ENCODE measurements around the gene CLDN11.

CLDN11 gene

GRCh38 chr3:170480111-170480510 is 61.4 kb downstream of the CLDN11 start:
- TF ChIP-seq L3MBTL2 (conservative IDR thresholded peaks at IDR 0.05) (no peak), ELF4 (IDR thresholded peaks at IDR 0.05) (no peak), FOXK2 (IDR thresholded peaks at IDR 0.05) (no peak), PKNOX1 (IDR thresholded peaks at IDR 0.05) (no peak), FOXA1 (IDR thresholded peaks at IDR 0.05) (no peak), NFRKB (IDR thresholded peaks at IDR 0.05) (no peak), CTBP1 (IDR thresholded peaks at IDR 0.05; ENCODE audit: borderline replicate concordance) (no peak), SP1 (IDR thresholded peaks at IDR 0.05) (no peak), HDGF (IDR thresholded peaks at IDR 0.05; ENCODE audit: borderline replicate concordance) (no peak), BHLHE40 (IDR thresholded peaks at IDR 0.05; ENCODE audit: borderline replicate concordance) (no peak), TARDBP (IDR thresholded peaks at IDR 0.05) (no peak), LEF1 (IDR thresholded peaks at IDR 0.05; ENCODE audit: borderline replicate concordance) (no peak), ZNF384 (IDR thresholded peaks at IDR 0.05) (no peak), ARNT (IDR thresholded peaks at IDR 0.05) (no peak), FOXM1 (IDR thresholded peaks at IDR 0.05; ENCODE audit: borderline replicate concordance) (no peak)
- ChIA-PET CTCF (no interaction called here), POLR2A (no interaction called here)
- no peak for DNase-seq (ENCODE audit: extremely low spot score)

GRCh38 chr3:170482199-170482598 is 63.5 kb downstream of the CLDN11 start:
- ChIA-PET CTCF (no interaction called here), POLR2A (no interaction called here)
- no peak for DNase-seq (ENCODE audit: extremely low spot score)
- TF ChIP-seq ZNF384 (IDR thresholded peaks at IDR 0.05) (no peak), ELF4 (IDR thresholded peaks at IDR 0.05) (no peak), L3MBTL2 (conservative IDR thresholded peaks at IDR 0.05) (no peak), HDGF (IDR thresholded peaks at IDR 0.05; ENCODE audit: borderline replicate concordance) (no peak), ARNT (IDR thresholded peaks at IDR 0.05) (no peak), LEF1 (IDR thresholded peaks at IDR 0.05; ENCODE audit: borderline replicate concordance) (no peak), SUZ12 (IDR thresholded peaks at IDR 0.05) (no peak), BHLHE40 (IDR thresholded peaks at IDR 0.05; ENCODE audit: borderline replicate concordance) (no peak), FOXA1 (IDR thresholded peaks at IDR 0.05) (no peak)

GRCh38 chr3:170483485-170484262 is 65.0 kb downstream of the CLDN11 start:
- POLR2A ChIA-PET = no interaction called here
- no peak for TF ChIP-seq NFRKB (IDR thresholded peaks at IDR 0.05)
- TF ChIP-seq CTBP1 (IDR thresholded peaks at IDR 0.05; ENCODE audit: borderline replicate concordance) = no peak
- DNase-seq (ENCODE audit: extremely low spot score) = peak; percentile 45
- CTCF ChIA-PET = no interaction called here
